Peyer's patch (tissue), 4 donors: Measurements from ENCODE around the gene LMBR1L. TPM values are rescaled to one million over a fixed set of nuclear protein-coding genes. Genes with fewer than 3 reads are reported as not detected.
A peak's percentile ranks its signal among the peaks of the same experiment; 100 is the strongest.

Source experiments
- DNase-seq, 3 donors: peaks; one replicate each; pipeline ENCODE4 v3.0.0-alpha.2; 2017 to 2019
- H3K27ac ChIP-seq, 4 donors: fragments of 200-600 bp; sonication (generic); one replicate each; pipeline ENCODE4 v1.5.1; 2016 to 2019
- H3K27me3 ChIP-seq, 2 donors: fragments of 200-600 bp; sonication (generic); one replicate each; pipeline ENCODE4 v1.5.1; 2019
- H3K36me3 ChIP-seq, 3 donors: fragments of 200-600 bp; sonication (generic); one replicate each; pipeline ENCODE4 v1.5.1; 2016 to 2019
- H3K4me1 ChIP-seq, 4 donors: fragments of 200-600 bp; sonication (generic); one replicate each; pipeline ENCODE4 v1.5.1; 2016 to 2019
- H3K4me3 ChIP-seq, 4 donors: fragments of 200-600 bp; sonication (generic); 1 replicate in 3 of 4; 2 replicates in 1 of 4; pipeline ENCODE4 v1.5.1; 2016 to 2019; ENCODE audit warnings: mild to moderate bottlenecking in 1 of 4
- H3K9me3 ChIP-seq, 4 donors: fragments of 200-600 bp; sonication (generic); one replicate each; pipeline ENCODE4 v1.5.1; 2016 to 2019; ENCODE audit warnings: mild to moderate bottlenecking in 1 of 4
- POLR2A ChIP-seq, 2 donors: fragments of 450-650 bp; IDR thresholded peaks; one replicate each; pipeline ENCODE4 v1.5.1; 2017; ENCODE audit warnings: antibody characterized with exemption in 2 of 2, mild to moderate bottlenecking in 2 of 2, moderate library complexity in 2 of 2
- total RNA-seq, 4 donors: library from RNA; depleted of rRNA; stranded (reverse); fragments of >200 nt; gene quantifications; one replicate each; pipeline ENCODE4 v1.1.0, GENCODE V29; 2016
- TF ChIP-seq, protein P1 (sequence below), 6 experiments: fragments of 450-650 bp in 4 of 6; fragments of 200-600 bp in 2 of 6; sonication (generic) in 1 of 6; IDR thresholded peaks; one replicate each; pipeline ENCODE4 v1.5.1; 2017 to 2019; ENCODE audit warnings: antibody characterized with exemption in 6 of 6, mild to moderate bottlenecking in 3 of 6, moderate library complexity in 1 of 6

Gene LMBR1L
- total RNA-seq, 4 donors from 2014 or later = 34.7 to 93.7 (median 84.7) TPM

DNA sequence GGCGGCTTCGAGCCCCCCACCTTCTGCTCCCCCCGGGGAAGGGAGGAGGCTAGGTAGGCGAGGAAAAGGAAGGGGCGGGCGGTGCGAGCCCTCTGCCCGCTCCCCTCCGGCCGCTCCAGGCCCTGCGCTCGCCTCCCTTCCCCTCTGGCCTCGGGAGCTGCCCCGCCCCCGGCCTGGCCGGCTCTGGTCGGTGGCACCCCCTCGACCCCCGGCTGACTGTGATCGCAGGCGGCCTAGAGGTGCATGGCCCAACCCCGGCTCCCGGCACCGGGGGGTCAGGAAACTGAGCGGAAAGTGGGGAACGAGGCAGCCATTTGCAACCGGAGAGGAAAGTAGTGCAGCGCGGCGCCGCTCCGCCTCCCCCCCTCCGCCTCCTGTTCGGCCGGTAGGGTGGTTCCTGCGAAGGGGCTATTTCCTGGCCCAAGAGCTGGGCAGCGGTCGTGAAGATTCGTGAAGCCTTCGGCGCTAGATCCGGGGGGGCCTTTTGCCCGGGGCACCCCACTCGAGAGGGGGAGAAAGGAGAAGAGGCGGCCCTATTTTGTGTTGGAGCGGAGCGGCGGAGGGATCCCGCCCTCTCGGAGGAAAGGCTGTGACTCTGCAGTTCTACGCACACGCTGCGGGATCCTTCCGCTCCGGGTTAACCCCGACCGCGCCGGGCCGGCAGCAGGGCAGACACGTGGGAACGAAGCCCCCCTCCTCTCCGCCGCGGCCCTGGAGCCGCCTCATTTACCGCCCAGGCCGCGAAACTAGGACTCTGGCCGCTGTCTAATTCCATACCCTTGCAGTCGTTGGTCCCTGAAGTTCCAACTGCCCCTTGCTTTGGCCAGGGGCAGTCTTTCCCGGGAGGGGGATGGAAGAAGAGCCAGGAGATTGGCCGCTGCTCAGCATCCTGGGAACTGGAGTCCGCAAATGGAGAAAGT lies 50.1 kb downstream of the LMBR1L start, which contains the start of gene KMT2D:
Gene KMT2D, minus strand, starts transcription at position 558 of the 920 bp plus-strand sequence. CDS start 5,470 bp downstream, outside the sequence.
- H3K27ac ChIP-seq = peak within 1 kb of the TSS; percentile 91 to 98 (median 94)
- H3K9me3 ChIP-seq = no peaks in the 10 kb centered on the region
- no peaks in the 10 kb centered on the region for H3K36me3 ChIP-seq
- no peaks in the 10 kb centered on the region for H3K27me3 ChIP-seq
- DNase-seq = peak; percentile 88 to 95 (median 94)
- TF ChIP-seq, protein P1, sequence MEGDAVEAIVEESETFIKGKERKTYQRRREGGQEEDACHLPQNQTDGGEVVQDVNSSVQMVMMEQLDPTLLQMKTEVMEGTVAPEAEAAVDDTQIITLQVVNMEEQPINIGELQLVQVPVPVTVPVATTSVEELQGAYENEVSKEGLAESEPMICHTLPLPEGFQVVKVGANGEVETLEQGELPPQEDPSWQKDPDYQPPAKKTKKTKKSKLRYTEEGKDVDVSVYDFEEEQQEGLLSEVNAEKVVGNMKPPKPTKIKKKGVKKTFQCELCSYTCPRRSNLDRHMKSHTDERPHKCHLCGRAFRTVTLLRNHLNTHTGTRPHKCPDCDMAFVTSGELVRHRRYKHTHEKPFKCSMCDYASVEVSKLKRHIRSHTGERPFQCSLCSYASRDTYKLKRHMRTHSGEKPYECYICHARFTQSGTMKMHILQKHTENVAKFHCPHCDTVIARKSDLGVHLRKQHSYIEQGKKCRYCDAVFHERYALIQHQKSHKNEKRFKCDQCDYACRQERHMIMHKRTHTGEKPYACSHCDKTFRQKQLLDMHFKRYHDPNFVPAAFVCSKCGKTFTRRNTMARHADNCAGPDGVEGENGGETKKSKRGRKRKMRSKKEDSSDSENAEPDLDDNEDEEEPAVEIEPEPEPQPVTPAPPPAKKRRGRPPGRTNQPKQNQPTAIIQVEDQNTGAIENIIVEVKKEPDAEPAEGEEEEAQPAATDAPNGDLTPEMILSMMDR (IDR thresholded peaks at IDR 0.05) = peak in 4 of 6 experiments; percentile 4 to 82 (median 60)
- peak; percentile 27 to 43 for TF ChIP-seq POLR2A (IDR thresholded peaks at IDR 0.05)
- H3K4me1 ChIP-seq = peaks cover 0 to 40% (median 23%) of the 10 kb centered on the region in 4 donors
- peak within 1 kb of the TSS; percentile 93 to 100 (median 96) for H3K4me3 ChIP-seq

DNA sequence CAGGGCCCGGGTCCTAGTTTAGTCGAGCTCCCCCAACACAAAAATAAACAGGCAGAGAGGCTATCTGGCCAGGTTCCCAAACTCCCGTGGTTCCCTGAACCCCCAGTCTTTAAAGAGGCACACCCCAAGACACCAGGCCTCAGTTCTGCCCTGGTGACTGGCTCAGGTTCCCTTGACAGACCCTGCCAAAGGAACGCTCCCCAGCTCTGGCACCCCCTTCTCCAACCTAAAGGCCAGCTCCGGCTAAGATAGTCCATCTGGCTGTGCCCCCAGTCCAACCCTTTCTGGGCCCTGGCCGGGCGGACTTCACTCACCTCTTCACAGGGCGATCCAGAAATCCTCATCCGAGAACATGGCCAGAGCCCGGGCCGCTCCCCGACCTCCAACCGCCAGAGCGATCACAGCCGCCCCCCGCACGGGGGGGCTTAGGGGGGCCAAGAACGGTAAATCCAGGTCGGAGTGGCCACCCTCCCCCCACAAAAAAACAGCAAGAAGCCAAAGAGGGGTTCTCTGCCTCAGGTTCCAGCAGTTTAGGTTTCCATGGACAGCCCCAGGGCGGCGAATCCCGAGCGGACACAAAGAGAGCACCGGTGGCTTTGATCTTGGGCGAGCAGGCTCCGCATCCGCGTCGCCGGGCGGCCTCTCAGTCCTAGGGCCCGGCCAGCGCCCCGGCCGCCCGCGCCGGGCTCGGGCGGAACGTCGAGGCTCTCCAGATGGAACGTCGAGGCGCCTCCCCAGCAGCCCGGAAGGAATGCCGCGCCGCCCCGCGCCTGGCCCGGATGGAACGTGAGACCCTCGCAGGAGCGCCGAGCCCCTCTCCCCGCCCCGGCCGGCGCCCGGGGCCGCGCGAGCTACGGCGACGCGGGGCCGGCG lies 51.1 kb downstream of the LMBR1L start:
- TF ChIP-seq POLR2A (IDR thresholded peaks at IDR 0.05) = no peak
- TF ChIP-seq, protein P1 (IDR thresholded peaks at IDR 0.05) = no peak
- peak in 2 of 3 donors; percentile 59 to 65 for DNase-seq
- Histone ChIP-seq H3K9me3 (no peaks in the 10 kb centered on the region), H3K27ac (peak overlapping the region; percentile 91 to 98 (median 94)), H3K36me3 (peaks cover 0 to 6% (median 0%) of the 10 kb centered on the region in 3 donors), H3K4me1 (peaks cover 0 to 44% (median 25%) of the 10 kb centered on the region in 4 donors), H3K27me3 (no peaks in the 10 kb centered on the region), H3K4me3 (peak overlapping the region; percentile 93 to 100 (median 96))

DNA sequence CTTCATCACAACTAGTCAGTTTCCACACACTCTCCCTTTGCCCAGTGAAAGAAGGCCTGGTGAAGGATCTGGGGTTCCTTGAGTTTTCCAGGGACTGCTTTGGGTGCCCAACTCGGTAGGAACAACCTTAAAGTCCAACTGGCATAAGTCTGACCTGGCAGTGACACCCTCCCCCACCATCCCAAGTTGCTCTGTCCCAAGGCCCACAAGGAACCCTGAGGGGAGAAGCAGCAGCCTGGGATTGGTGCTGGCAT lies 51.7 kb downstream of the LMBR1L start:
- Histone ChIP-seq H3K36me3 (peaks cover 0 to 12% (median 0%) of the 10 kb centered on the region in 3 donors), H3K4me1 (peaks cover 0 to 44% (median 25%) of the 10 kb centered on the region in 4 donors), H3K27me3 (no peaks in the 10 kb centered on the region), H3K4me3 (peak overlapping the region; percentile 93 to 100 (median 96)), H3K27ac (peak overlapping the region; percentile 91 to 98 (median 94)), H3K9me3 (no peaks in the 10 kb centered on the region)
- TF ChIP-seq, protein P1 (IDR thresholded peaks at IDR 0.05) = no peak
- no peak for TF ChIP-seq POLR2A (IDR thresholded peaks at IDR 0.05)
- DNase-seq = no peak

DNA sequence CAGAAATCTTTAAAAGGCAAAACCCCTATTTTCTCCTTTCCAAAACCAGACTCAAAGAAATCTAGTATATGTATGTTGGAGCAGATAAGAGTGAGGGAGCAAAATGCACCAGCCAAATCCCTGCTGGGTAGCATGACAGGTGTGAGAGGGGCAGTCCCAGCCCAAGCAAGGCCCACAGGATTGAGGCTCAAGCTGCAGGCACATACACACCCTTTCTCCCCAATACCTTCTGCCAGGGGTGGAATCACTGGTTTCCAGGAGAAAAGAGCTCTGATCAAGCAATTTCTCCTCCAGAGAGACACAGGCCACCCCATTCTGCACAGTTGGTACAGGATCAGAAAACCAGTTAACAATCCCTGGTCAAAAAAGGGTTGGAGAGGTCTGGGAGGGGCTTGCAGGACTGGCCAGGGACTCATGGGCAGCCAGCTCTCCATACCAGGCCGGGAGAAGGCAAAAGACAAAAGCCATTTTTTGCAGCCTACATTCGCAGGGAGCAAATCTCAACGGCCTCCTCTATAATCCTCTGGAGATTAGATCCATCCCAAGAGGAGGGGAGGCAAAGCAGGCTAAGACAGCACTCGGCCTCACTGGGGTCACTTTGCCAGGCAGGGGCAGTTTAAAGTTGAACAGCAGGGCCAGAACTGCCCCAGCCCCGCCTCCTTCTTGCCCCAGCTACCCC lies 52.1 kb downstream of the LMBR1L start:
- Histone ChIP-seq H3K4me3 (peak overlapping the region; percentile 93 to 100 (median 96)), H3K27ac (peak overlapping the region; percentile 24 to 98 (median 92)), H3K27me3 (no peaks in the 10 kb centered on the region), H3K36me3 (peaks cover 0 to 16% (median 0%) of the 10 kb centered on the region in 3 donors), H3K4me1 (peaks cover 0 to 44% (median 25%) of the 10 kb centered on the region in 4 donors), H3K9me3 (no peaks in the 10 kb centered on the region)
- no peak for DNase-seq
- TF ChIP-seq, protein P1 (IDR thresholded peaks at IDR 0.05) = no peak
- no peak for TF ChIP-seq POLR2A (IDR thresholded peaks at IDR 0.05)

DNA sequence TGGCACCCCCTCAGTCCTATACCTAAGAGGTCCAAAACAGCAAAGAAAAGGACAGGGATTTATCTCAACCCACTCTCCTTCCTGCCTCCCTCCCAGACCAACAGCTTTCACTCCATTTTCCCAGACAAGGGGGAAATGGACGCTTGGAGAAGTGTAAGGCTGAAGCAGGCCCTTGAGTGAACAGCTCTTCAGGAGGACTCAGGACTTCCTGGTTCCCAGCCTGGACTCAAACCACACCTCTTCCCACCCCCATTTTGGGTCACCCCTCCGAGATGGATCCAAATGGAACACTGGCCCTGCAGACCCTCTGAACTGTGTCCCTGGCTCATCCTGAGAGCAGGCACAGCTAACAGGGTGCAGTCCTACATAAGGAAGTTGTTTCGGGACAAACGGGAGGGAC lies 52.8 kb downstream of the LMBR1L start:
- no peaks in the 10 kb centered on the region for H3K27me3 ChIP-seq
- TF ChIP-seq POLR2A (IDR thresholded peaks at IDR 0.05) = no peak
- TF ChIP-seq, protein P1 (IDR thresholded peaks at IDR 0.05) = no peak
- peaks cover 0 to 44% (median 25%) of the 10 kb centered on the region in 4 donors for H3K4me1 ChIP-seq
- DNase-seq = peak in 1 of 3 donors; percentile 51
- peak overlapping the region; percentile 93 to 100 (median 96) for H3K4me3 ChIP-seq
- peaks cover 0 to 23% (median 0%) of the 10 kb centered on the region in 3 donors for H3K36me3 ChIP-seq
- no peaks in the 10 kb centered on the region for H3K9me3 ChIP-seq
- H3K27ac ChIP-seq = peak overlapping the region; percentile 2 to 98 (median 58)
